NCI-H446 (cell line): ENCODE data around the gene SPEF2.

Source experiments
- DNase-seq, 2 experiments: peaks; one replicate each; lab custom pipeline; 2025; lab: John Stamatoyannopoulos, UW

Gene SPEF2

GRCh38 chr5:35617435-35618303, at the start of gene SPEF2:
Gene SPEF2 (plus strand): TSS chr5:35617863. CDS start chr5:35617998, 135 bp downstream.
- DNase-seq: peak in 1 of 2 experiments; percentile 23

- DNase-seq: no peak
Observed at GRCh38 chr5:35575578-35575977, 42.1 kb upstream of the SPEF2 start.

- no peak for DNase-seq
Observed at GRCh38 chr5:35587419-35587818, 30.2 kb upstream of the SPEF2 start.

GRCh38 chr5:35593338-35593737, 24.3 kb upstream of the SPEF2 start:
- no peak for DNase-seq

- DNase-seq: peak; percentile 20
Observed at GRCh38 chr5:35598707-35599370, 18.8 kb upstream of the SPEF2 start.

GRCh38 chr5:35600591-35600990, 17.1 kb upstream of the SPEF2 start:
- DNase-seq: no peak

GRCh38 chr5:35608881-35609779, 8.5 kb upstream of the SPEF2 start:
- DNase-seq: no peak

- DNase-seq: no peak
Observed at GRCh38 chr5:35617060-35617434, 616 bp upstream of the SPEF2 start.

- no peak for DNase-seq
Observed at GRCh38 chr5:35618304-35618636, 607 bp downstream of the SPEF2 start.

GRCh38 chr5:35618781-35619180, 1.1 kb downstream of the SPEF2 start:
- DNase-seq: no peak

GRCh38 chr5:35622974-35623373, 5.3 kb downstream of the SPEF2 start:
- DNase-seq: no peak

- DNase-seq: no peak
Observed at GRCh38 chr5:35623991-35624390, 6.3 kb downstream of the SPEF2 start.

- no peak for DNase-seq
Observed at GRCh38 chr5:35626108-35626507, 8.4 kb downstream of the SPEF2 start.

- DNase-seq: no peak
Observed at GRCh38 chr5:35626553-35626952, 8.9 kb downstream of the SPEF2 start.

- no peak for DNase-seq
Observed at GRCh38 chr5:35634326-35634725, 16.7 kb downstream of the SPEF2 start.

- DNase-seq: no peak
Observed at GRCh38 chr5:35640623-35641022, 23.0 kb downstream of the SPEF2 start.

- no peak for DNase-seq
Observed at GRCh38 chr5:35644543-35644942, 26.9 kb downstream of the SPEF2 start.

- DNase-seq: no peak
Observed at GRCh38 chr5:35647128-35647527, 29.5 kb downstream of the SPEF2 start.

- no peak for DNase-seq
Observed at GRCh38 chr5:35647712-35648111, 30.0 kb downstream of the SPEF2 start.

- DNase-seq: peak in 1 of 2 experiments; percentile 39
Observed at GRCh38 chr5:35651002-35651756, 33.5 kb downstream of the SPEF2 start.

- no peak for DNase-seq
Observed at GRCh38 chr5:35656721-35657120, 39.1 kb downstream of the SPEF2 start.

- DNase-seq: no peak
Observed at GRCh38 chr5:35657877-35658276, 40.2 kb downstream of the SPEF2 start.
